Measurements from ENCODE around the gene ASIC4. TPM values are rescaled to one million over a fixed set of nuclear protein-coding genes. Genes with fewer than 3 reads are reported as not detected.
A peak's percentile ranks its signal among the peaks of the same experiment; 100 is the strongest.

ASIC4 gene
- total and polyA plus RNA-seq, 2 experiments from 2014 or later = 0.13 to 3.6 TPM

GRCh38 chr2:219520079-219520478, 5.8 kb downstream of the ASIC4 start (continued):
- TF ChIP-seq, protein P1, sequence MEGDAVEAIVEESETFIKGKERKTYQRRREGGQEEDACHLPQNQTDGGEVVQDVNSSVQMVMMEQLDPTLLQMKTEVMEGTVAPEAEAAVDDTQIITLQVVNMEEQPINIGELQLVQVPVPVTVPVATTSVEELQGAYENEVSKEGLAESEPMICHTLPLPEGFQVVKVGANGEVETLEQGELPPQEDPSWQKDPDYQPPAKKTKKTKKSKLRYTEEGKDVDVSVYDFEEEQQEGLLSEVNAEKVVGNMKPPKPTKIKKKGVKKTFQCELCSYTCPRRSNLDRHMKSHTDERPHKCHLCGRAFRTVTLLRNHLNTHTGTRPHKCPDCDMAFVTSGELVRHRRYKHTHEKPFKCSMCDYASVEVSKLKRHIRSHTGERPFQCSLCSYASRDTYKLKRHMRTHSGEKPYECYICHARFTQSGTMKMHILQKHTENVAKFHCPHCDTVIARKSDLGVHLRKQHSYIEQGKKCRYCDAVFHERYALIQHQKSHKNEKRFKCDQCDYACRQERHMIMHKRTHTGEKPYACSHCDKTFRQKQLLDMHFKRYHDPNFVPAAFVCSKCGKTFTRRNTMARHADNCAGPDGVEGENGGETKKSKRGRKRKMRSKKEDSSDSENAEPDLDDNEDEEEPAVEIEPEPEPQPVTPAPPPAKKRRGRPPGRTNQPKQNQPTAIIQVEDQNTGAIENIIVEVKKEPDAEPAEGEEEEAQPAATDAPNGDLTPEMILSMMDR (conservative IDR thresholded peaks at IDR 0.05; ENCODE audit: low read depth in 2 of 2) = no peak
- TF ChIP-seq ZNF114 (CRISPR knock-in tag; IDR thresholded peaks at IDR 0.05) = no peak
- TF ChIP-seq REST (IDR thresholded peaks at IDR 0.05; ENCODE audit: unreplicated experiment) = no peak

- Histone ChIP-seq H3K27me3 (ENCODE audit: insufficient read depth) (peaks cover 32% of the 10 kb centered on the region), H3K27ac (ENCODE audit: low read depth) (peak overlapping the region; percentile 69), H3K4me1 (ENCODE audit: insufficient read depth) (peaks cover 28% of the 10 kb centered on the region), H3K36me3 (ENCODE audit: insufficient read depth) (no peaks in the 10 kb centered on the region), H3F3A (replicated peaks; ENCODE audit: low read depth) (peaks cover 22% of the 10 kb centered on the region), H4K20me1 (replicated peaks; ENCODE audit: insufficient read depth) (no peaks in the 10 kb centered on the region), H3K4me3 (peak overlapping the region; percentile 64; the same call in 1 of the 2 replicates), H3K4me2 (peak overlapping the region; percentile 79), H3K79me2 (replicated peaks; ENCODE audit: insufficient read depth) (no peaks in the 10 kb centered on the region), H3K9me2 (ENCODE audit: insufficient read depth) (no peaks in the 10 kb centered on the region), H2AFZ (peak overlapping the region; percentile 18; the same call in 1 of the 2 replicates)
- DNase-seq (ENCODE audit: low spot score) = peak; percentile 88
- TF ChIP-seq ETS1 (IDR thresholded peaks at IDR 0.05) (peak; percentile 38; the same call in 1 of the 2 replicates), NANOG (IDR thresholded peaks at IDR 0.05; ENCODE audit: borderline replicate concordance) (no peak)
- TF ChIP-seq, protein P1 (conservative IDR thresholded peaks at IDR 0.05; ENCODE audit: low read depth in 2 of 2) = peak; percentile 81 to 96
- Mint-ChIP-seq H3K27me3 (ENCODE audit: insufficient read depth, low read depth, poor library complexity) (peaks cover 28% of the 10 kb centered on the region), H3K36me3 (ENCODE audit: low read depth) (no peaks in the 10 kb centered on the region; the same call in 2 of the 3 replicates), H3K9me3 (no peaks in the 10 kb centered on the region), H3K4me1 (peaks cover 73% of the 10 kb centered on the region), H3K4me3 (peak overlapping the region; percentile 60), H3K27ac (peak overlapping the region; percentile 68; the same call in 1 of the 2 replicates)
- ATAC-seq = peak; percentile 67
These were observed 7.0 kb downstream of the ASIC4 start for GRCh38 chr2:219521066-219521880.
